WI38 (cell line): ENCODE results near the gene FASTKD3.

Experiments used
- H3K4me3 ChIP-seq: 2 replicates; pipeline ENCODE4 v1.5.1; 2011; ENCODE audit warnings: low read depth, mild to moderate bottlenecking, control low read depth, low read length
- TF ChIP-seq, protein P1 (sequence below): IDR thresholded peaks from 2 replicates; pipeline ENCODE4 v1.5.1; 2012; ENCODE audit warnings: low read depth, mild to moderate bottlenecking, control low read depth, low read length

The FASTKD3 gene

DNA sequence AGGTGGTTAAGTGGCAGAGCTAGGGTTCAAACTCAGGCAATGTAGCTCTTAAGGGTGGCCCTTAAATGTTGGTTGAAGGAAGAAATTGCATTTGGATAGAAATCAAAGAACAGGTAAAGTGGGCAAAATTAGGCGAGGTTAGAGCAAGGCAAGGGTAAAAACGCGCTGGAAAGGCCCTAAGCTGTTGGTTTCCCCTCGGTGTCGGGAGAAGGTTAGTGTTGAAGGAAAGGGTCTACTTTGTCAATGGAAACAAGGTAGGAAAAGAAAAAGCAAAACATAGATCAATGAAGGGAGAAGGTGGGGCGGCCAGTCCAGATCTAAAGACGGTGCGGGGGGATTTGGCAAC lies 431 bp downstream of the FASTKD3 start:
- H3K4me3 ChIP-seq: peak overlapping the region; percentile 94
- TF ChIP-seq, protein P1, sequence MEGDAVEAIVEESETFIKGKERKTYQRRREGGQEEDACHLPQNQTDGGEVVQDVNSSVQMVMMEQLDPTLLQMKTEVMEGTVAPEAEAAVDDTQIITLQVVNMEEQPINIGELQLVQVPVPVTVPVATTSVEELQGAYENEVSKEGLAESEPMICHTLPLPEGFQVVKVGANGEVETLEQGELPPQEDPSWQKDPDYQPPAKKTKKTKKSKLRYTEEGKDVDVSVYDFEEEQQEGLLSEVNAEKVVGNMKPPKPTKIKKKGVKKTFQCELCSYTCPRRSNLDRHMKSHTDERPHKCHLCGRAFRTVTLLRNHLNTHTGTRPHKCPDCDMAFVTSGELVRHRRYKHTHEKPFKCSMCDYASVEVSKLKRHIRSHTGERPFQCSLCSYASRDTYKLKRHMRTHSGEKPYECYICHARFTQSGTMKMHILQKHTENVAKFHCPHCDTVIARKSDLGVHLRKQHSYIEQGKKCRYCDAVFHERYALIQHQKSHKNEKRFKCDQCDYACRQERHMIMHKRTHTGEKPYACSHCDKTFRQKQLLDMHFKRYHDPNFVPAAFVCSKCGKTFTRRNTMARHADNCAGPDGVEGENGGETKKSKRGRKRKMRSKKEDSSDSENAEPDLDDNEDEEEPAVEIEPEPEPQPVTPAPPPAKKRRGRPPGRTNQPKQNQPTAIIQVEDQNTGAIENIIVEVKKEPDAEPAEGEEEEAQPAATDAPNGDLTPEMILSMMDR: no peak

DNA sequence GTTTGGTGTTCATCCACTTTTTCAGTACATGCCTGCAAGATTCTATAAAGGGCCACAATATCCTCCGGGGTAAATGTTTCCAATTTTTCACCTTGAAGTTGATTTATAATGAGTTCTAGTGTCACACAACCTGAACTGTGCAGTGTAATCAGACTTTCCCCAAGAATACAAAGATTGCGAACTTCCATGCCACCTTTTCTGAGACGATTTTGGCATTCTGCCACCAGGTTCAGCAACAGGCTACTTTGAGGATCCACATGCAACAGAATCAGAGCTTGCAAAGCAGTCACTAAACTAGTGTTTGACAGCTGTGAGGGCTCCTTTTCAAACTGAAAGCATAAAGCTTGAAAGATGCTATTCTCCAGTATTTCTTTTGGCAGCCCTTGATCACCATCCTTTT lies 1.6 kb downstream of the FASTKD3 start:
- H3K4me3 ChIP-seq: no peak overlapping the region
- TF ChIP-seq, protein P1: no peak

DNA sequence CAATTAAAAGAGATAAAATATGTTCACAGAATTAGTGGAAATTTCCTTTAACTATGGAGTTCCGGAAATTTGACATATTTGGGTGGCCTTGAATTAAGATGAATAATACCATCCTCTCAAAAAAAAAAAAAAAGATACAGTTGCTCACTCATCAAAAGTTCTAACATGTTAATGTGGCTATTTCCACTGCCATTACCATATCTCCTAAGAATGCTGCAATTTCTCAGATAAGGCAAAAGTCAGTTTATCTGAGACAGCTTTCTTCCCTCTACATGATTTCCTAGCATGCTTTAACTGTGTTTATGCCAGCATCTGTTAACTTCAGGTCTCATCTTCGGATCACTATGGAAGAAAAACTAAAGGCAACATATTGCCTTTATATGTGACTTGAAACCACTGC lies 2.6 kb downstream of the FASTKD3 start:
- no peak overlapping the region for H3K4me3 ChIP-seq
- TF ChIP-seq, protein P1: no peak

- TF ChIP-seq, protein P1: no peak
- no peak overlapping the region for H3K4me3 ChIP-seq
These were observed 10.8 kb downstream of the FASTKD3 start for GRCh38 chr5:7857926-7858632.

GRCh38 chr5:7857361-7857760 lies 11.5 kb downstream of the FASTKD3 start:
- TF ChIP-seq, protein P1: no peak
- no peak overlapping the region for H3K4me3 ChIP-seq

DNA sequence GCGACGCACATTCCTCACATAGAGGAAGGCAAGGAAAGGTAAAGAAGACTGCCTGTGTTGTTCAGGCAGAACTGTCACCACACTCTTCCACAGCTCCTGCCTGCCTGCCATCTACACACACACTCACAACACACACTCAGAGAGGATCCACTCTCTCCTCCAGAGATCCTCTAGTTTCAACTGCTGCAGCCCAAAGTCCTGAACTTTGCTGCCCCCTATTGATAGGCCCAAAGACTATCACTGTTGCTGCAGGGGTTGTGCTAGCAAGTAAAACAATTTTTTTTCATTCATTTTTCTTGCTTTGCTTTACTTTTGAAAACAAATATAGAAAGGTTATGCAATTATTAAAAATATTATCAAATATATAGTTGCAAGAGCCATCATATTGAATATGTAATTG lies 12.0 kb downstream of the FASTKD3 start:
- H3K4me3 ChIP-seq: no peak overlapping the region
- TF ChIP-seq, protein P1: peak; percentile 62

DNA sequence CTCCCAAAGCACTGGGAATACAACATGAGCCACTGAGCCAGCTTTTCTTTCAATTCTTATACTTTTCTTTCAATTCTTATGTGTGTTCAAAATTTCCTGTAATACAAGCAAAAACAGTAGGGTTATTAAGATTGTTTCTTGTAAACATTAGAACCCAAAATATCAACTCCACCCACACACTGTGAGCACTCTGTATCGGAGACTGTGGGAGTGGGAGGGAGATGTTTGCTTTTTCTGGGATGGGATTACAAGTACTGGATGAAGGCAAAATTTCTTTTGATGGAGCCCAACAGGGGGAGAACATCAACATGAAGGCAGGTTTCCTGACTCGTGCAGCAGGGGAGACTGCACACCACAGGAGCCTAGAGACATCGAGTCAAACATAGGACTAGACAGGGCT lies 13.2 kb downstream of the FASTKD3 start:
- TF ChIP-seq, protein P1: no peak
- H3K4me3 ChIP-seq: no peak overlapping the region
